Suprapubic skin (tissue), 4 donors: ENCODE measurements around the gene MTX1. TPM values are rescaled to one million over a fixed set of nuclear protein-coding genes. Genes with fewer than 3 reads are reported as not detected.

Experiments used
- DNase-seq, 2 donors: peaks; one replicate each; pipeline ENCODE4 v3.0.0-alpha.2; 2019; ENCODE audit warnings: low spot score in 2 of 2
- H3K27ac ChIP-seq: fragments of 200-600 bp; sonication (generic); one replicate; pipeline ENCODE4 v1.5.1; 2019
- H3K27me3 ChIP-seq: fragments of 200-600 bp; sonication (generic); one replicate; pipeline ENCODE4 v1.5.1; 2019
- H3K36me3 ChIP-seq: fragments of 200-600 bp; sonication (generic); one replicate; pipeline ENCODE4 v1.5.1; 2019
- H3K4me1 ChIP-seq: fragments of 200-600 bp; sonication (generic); one replicate; pipeline ENCODE4 v1.5.1; 2019
- H3K4me3 ChIP-seq: fragments of 200-600 bp; sonication (generic); one replicate; pipeline ENCODE4 v1.5.1; 2019; ENCODE audit warnings: mild to moderate bottlenecking
- H3K9me3 ChIP-seq: fragments of 200-600 bp; sonication (generic); one replicate; pipeline ENCODE4 v1.5.1; 2019
- EP300 ChIP-seq: sonication (generic); formaldehyde crosslinking; IDR thresholded peaks from one replicate; pipeline ENCODE4 v1.6.1; 2017; ENCODE audit warnings: antibody characterized with exemption
- POLR2A ChIP-seq, 2 donors: fragments of 450-650 bp; IDR thresholded peaks; one replicate each; pipeline ENCODE4 v1.6.1; 2017; ENCODE audit warnings: antibody characterized with exemption in 2 of 2, mild to moderate bottlenecking in 2 of 2, moderate library complexity in 2 of 2
- POLR2AphosphoS5 ChIP-seq, 3 donors: sonication (generic); formaldehyde crosslinking; IDR thresholded peaks; one replicate each; pipeline ENCODE4 v1.6.1; 2017; ENCODE audit warnings: antibody characterized with exemption in 3 of 3
- WGBS: methylation state at CpG from one replicate; pipeline ENCODE4 v1.1.5; 2018; 5-methylcytosine and 5-hydroxymethylcytosine counted together
- total RNA-seq, 4 donors: library from RNA; depleted of rRNA; stranded (reverse); fragments of >200 nt; gene quantifications; one replicate each; pipeline ENCODE4 v1.1.0, GENCODE V29; 2016
- TF ChIP-seq, protein P1 (sequence below), 2 donors: fragments of 200-600 bp in 1 of 2; fragments of 450-650 bp in 1 of 2; sonication (generic) in 1 of 2; IDR thresholded peaks; one replicate each; pipeline ENCODE4 v1.5.1; 2016 to 2019; ENCODE audit warnings: antibody characterized with exemption in 2 of 2, mild to moderate bottlenecking in 1 of 2, moderate library complexity in 1 of 2

The MTX1 gene
- total RNA-seq, 4 donors from 2014 or later = 19.8 to 51.7 (median 36.9) TPM

DNA sequence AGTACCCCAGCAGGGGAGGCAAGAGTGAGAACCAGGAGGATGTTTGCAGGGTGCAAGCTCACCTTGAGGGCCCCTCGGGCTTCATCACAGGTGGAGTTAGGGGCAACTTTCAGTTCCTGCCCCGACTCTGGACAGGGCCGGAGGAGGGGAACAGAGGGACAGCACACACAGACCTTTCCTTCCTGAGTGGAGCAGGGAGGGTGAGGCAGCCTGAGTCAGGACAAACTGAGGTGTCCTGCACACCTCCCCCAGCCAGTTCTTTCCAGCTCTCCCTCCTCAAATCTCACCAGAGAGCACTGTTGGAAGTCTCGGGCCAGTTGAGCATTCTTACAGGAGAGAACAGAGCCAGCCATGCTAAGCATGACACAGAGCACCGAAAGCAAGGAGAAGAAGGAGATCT, 45.3 kb downstream of the MTX1 start:
- Histone ChIP-seq H3K4me1 (peaks cover 50% of the 10 kb centered on the region), H3K4me3 (peak overlapping the region; percentile 94), H3K36me3 (peaks cover 13% of the 10 kb centered on the region), H3K27ac (no peak overlapping the region), H3K27me3 (no peaks in the 10 kb centered on the region), H3K9me3 (no peaks in the 10 kb centered on the region)
- TF ChIP-seq EP300 (no peak), POLR2AphosphoS5 (IDR thresholded peaks at IDR 0.05) (no peak)
- TF ChIP-seq, protein P1, sequence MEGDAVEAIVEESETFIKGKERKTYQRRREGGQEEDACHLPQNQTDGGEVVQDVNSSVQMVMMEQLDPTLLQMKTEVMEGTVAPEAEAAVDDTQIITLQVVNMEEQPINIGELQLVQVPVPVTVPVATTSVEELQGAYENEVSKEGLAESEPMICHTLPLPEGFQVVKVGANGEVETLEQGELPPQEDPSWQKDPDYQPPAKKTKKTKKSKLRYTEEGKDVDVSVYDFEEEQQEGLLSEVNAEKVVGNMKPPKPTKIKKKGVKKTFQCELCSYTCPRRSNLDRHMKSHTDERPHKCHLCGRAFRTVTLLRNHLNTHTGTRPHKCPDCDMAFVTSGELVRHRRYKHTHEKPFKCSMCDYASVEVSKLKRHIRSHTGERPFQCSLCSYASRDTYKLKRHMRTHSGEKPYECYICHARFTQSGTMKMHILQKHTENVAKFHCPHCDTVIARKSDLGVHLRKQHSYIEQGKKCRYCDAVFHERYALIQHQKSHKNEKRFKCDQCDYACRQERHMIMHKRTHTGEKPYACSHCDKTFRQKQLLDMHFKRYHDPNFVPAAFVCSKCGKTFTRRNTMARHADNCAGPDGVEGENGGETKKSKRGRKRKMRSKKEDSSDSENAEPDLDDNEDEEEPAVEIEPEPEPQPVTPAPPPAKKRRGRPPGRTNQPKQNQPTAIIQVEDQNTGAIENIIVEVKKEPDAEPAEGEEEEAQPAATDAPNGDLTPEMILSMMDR (IDR thresholded peaks at IDR 0.05) = no peak
- no peak for DNase-seq
- WGBS = 65% methylated on average over 5 of the region's 5 CpGs

DNA sequence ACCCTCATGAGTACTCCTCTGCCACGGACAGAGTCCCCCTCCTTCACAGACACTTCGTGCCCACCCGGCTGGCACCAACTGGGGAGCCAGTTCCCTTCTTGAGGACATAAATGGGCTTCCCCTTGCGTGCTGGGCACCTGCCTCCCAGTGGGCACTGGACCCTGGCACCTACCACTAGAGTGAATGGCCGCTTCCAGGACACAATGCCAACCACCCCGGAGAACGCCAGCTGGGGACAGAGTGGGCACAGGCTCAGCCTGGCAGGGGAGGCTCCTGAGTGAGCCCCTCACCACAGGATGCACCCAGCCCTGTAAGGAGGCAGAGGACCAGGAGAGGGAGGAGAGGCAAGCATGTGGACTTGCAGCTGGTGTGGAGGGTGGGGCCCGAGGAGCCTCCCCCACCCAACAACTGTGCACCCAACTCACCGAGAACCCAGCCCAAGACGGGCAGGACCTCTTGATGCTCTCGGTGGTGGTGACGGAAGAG, 45.8 kb downstream of the MTX1 start:
- Histone ChIP-seq H3K4me3 (peak overlapping the region; percentile 94), H3K4me1 (peaks cover 50% of the 10 kb centered on the region), H3K9me3 (no peaks in the 10 kb centered on the region), H3K27me3 (no peaks in the 10 kb centered on the region), H3K27ac (no peak overlapping the region), H3K36me3 (peaks cover 13% of the 10 kb centered on the region)
- DNase-seq = peak in 1 of 2 donors; percentile 71
- 7% methylated on average over 3 of the region's 12 CpGs for WGBS
- TF ChIP-seq EP300 = no peak
- TF ChIP-seq, protein P1 (IDR thresholded peaks at IDR 0.05) = no peak
- TF ChIP-seq POLR2AphosphoS5 (IDR thresholded peaks at IDR 0.05) = no peak
- TF ChIP-seq POLR2A (IDR thresholded peaks at IDR 0.05) = no peak

DNA sequence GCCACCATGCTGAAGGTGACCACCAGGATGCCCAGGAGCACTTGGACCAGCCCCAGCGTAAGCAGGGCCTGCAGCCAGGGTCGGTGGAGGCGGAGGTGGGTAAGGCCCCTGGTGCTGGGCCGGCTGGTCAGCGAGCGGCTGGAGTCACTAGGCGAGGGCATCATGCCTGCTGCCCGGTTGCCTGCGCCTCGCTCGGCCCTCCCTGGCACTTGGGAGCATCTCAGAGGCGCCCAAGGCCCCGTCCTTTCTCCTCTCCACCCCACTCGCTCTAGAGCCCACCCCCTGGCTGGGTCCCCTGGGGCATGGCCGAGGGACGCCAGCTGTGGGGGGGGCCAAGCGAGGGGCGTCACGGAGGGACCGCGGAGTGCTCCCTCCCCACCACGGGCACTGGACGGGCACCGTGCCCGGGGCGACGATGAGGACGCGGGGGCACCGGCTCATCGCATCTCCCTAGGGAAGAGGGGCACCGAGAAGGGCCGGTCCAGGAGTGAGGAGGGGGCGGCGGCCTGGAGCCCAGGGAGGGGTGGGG, 46.3 kb downstream of the MTX1 start:
- DNase-seq = peak in 1 of 2 donors; percentile 78
- H3K4me3 ChIP-seq = peak overlapping the region; percentile 94
- peak overlapping the region; percentile 96 for H3K27ac ChIP-seq
- no peaks in the 10 kb centered on the region for H3K9me3 ChIP-seq
- under 1% methylated on average over 23 of the region's 35 CpGs for WGBS
- no peaks in the 10 kb centered on the region for H3K27me3 ChIP-seq
- peaks cover 50% of the 10 kb centered on the region for H3K4me1 ChIP-seq
- TF ChIP-seq POLR2A (IDR thresholded peaks at IDR 0.05) (no peak), POLR2AphosphoS5 (IDR thresholded peaks at IDR 0.05) (no peak), EP300 (no peak)
- TF ChIP-seq, protein P1 (IDR thresholded peaks at IDR 0.05) = no peak
- H3K36me3 ChIP-seq = peaks cover 18% of the 10 kb centered on the region

- DNase-seq = peak; percentile 91
- under 1% methylated on average over 48 of the region's 54 CpGs for WGBS
- H3K4me3 ChIP-seq = peak within 1 kb of the TSS; percentile 94
- H3K27ac ChIP-seq = peak within 1 kb of the TSS; percentile 96
- no peak for TF ChIP-seq EP300
- TF ChIP-seq, protein P1 (IDR thresholded peaks at IDR 0.05) = no peak
- peaks cover 25% of the 10 kb centered on the region for H3K36me3 ChIP-seq
- H3K9me3 ChIP-seq = no peaks in the 10 kb centered on the region
- no peaks in the 10 kb centered on the region for H3K27me3 ChIP-seq
- peaks cover 48% of the 10 kb centered on the region for H3K4me1 ChIP-seq
Measured at GRCh38 chr1:155255243-155256007, 46.9 kb downstream of the MTX1 start, which contains the start of gene ENTREP3. Gene ENTREP3 (minus strand): TSS chr1:155255483. CDS start chr1:155254877, 606 bp downstream.
